Esophagus (tissue), 2 donors: ENCODE results near the gene S100A8. TPM values are rescaled to one million over a fixed set of nuclear protein-coding genes. Genes with fewer than 3 reads are reported as not detected.
A peak's percentile ranks its signal among the peaks of the same experiment; 100 is the strongest.

Source experiments
- H3K27ac ChIP-seq, 2 donors: one replicate each; pipeline ENCODE4 v1.5.1; 2013; ENCODE audit warnings: low read depth in 2 of 2, mild to moderate bottlenecking in 2 of 2, inconsistent platforms in 1 of 2, low read length in 1 of 2, moderate library complexity in 1 of 2
- H3K27me3 ChIP-seq, 2 donors: one replicate each; pipeline ENCODE4 v1.6.1; 2013; ENCODE audit warnings: low read length in 2 of 2, control low read depth in 1 of 2, mild to moderate bottlenecking in 1 of 2; ENCODE audit not compliant: insufficient read depth in 2 of 2, control insufficient read depth in 1 of 2
- H3K36me3 ChIP-seq, 2 donors: one replicate each; pipeline ENCODE4 v1.6.1; 2013; ENCODE audit warnings: low read length in 1 of 2; ENCODE audit not compliant: control insufficient read depth in 2 of 2, insufficient read depth in 2 of 2
- H3K4me1 ChIP-seq, 2 donors: one replicate each; pipeline ENCODE4 v1.6.1; 2013; ENCODE audit warnings: low read length in 1 of 2; ENCODE audit not compliant: control insufficient read depth in 2 of 2, insufficient read depth in 2 of 2
- H3K4me3 ChIP-seq, 2 donors: one replicate each; pipeline ENCODE4 v1.5.1; 2013; ENCODE audit warnings: low read length in 2 of 2, mild to moderate bottlenecking in 2 of 2, low read depth in 1 of 2, moderate library complexity in 1 of 2
- H3K9me3 ChIP-seq, 2 donors: one replicate each; pipeline ENCODE4 v1.6.1; 2013; ENCODE audit warnings: mild to moderate bottlenecking in 2 of 2, low read depth in 1 of 2, low read length in 1 of 2, moderate library complexity in 1 of 2; ENCODE audit not compliant: control insufficient read depth in 2 of 2, insufficient read depth in 1 of 2
- WGBS, 2 donors: extraction: QIAGEN DNeasy Blood & Tissue Kit; methylation state at CpG; one replicate each; pipeline ENCODE4 v1.1.7; 2013; 5-methylcytosine and 5-hydroxymethylcytosine counted together
- polyA plus RNA-seq, 2 donors: library from polyadenylated mRNA; stranded (reverse); fragments of 200-250 nt; gene quantifications; one replicate each; pipeline ENCODE4 v1.2.3, GENCODE V29; 2013
- donor health status: healthy with polysubstance abuse.
- donor health status: Bipolar disorder and iron deficiency.

S100A8 gene
- polyA plus RNA-seq, 2 donors = 44,360 to 65,887 TPM

DNA sequence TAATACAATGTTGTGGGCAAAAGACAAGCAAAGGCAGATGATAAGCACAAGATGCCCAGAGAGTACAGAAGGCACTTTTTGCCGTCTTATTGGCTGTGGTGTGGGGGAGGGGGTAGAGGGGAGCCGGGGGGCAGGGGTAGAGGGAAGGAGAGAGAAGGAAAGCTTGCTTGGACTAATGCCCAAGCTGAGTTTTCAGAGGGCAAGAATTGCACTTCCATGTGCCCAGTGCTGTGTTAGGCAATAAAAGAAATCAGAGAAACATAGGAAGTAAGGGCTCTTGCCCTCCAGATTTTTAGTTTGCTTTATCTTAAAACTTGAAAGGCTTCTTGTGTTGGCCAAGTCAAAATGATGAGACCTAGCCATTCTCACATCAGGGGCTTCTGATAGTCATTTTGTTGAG lies 23.8 kb downstream of the S100A8 start:
- 73 to 77% methylated on average over 2 of the region's 2 CpGs for WGBS, 2 donors
- H3K27ac ChIP-seq = peak overlapping the region; percentile 45 to 74
- H3K4me1 ChIP-seq = peaks cover 2 to 26% of the 10 kb centered on the region in 2 donors
- H3K36me3 ChIP-seq = no peaks in the 10 kb centered on the region
- no peaks in the 10 kb centered on the region for H3K9me3 ChIP-seq
- no peaks in the 10 kb centered on the region for H3K27me3 ChIP-seq
- no peak overlapping the region for H3K4me3 ChIP-seq

DNA sequence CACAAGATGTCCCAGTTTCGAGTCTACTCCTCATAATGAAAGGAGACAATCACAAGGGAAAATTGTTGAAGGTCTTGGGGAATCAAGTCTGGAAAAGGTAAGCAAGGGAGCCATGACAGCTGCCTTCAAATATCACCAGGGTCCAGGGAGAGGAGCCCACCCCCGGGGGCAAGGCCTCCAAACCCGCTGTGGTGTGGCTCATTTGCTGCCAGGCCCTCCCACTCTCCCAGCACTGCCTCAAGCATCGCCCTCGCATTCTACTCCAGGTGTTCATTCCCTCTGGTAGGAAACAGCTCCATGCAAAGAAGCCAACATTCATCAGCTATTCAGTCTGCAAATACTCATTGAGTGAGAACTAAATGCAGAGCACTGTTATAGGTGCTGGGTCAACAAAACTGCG lies 24.6 kb downstream of the S100A8 start:
- Histone ChIP-seq H3K9me3 (no peaks in the 10 kb centered on the region), H3K4me1 (peaks cover 2 to 26% of the 10 kb centered on the region in 2 donors), H3K27me3 (no peaks in the 10 kb centered on the region), H3K27ac (peak overlapping the region in 1 of 2 donors; percentile 71), H3K4me3 (no peak overlapping the region), H3K36me3 (no peaks in the 10 kb centered on the region)
- WGBS, 2 donors = 78% methylated on average over 6 of the region's 6 CpGs

DNA sequence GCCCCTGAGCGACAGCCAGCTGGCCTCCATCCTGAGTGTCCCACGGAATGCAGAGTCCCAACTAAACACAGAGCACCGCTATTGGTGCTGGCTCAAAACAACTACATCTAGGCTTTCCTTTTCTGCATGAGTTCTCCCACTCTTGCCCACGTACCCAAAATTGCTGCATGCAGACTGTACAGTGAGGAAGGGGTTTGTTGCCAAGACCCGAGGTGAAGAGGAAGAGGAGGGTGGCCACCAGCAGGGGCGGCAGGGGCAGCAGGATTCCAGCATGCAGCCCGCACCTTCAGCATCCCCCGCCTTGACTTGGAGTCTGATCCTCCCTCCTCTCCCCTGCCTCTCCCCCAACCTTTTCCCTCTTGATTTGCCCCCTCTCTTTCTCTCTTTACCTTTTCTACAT lies 25.2 kb downstream of the S100A8 start:
- H3K4me1 ChIP-seq = peaks cover 2 to 26% of the 10 kb centered on the region in 2 donors
- H3K4me3 ChIP-seq = no peak overlapping the region
- peak overlapping the region; percentile 77 to 96 for H3K27ac ChIP-seq
- peaks cover 0 to under 1% of the 10 kb centered on the region in 2 donors for H3K36me3 ChIP-seq
- H3K9me3 ChIP-seq = no peaks in the 10 kb centered on the region
- no peaks in the 10 kb centered on the region for H3K27me3 ChIP-seq
- 57 to 67% methylated on average over 8 of the region's 8 CpGs for WGBS, 2 donors

DNA sequence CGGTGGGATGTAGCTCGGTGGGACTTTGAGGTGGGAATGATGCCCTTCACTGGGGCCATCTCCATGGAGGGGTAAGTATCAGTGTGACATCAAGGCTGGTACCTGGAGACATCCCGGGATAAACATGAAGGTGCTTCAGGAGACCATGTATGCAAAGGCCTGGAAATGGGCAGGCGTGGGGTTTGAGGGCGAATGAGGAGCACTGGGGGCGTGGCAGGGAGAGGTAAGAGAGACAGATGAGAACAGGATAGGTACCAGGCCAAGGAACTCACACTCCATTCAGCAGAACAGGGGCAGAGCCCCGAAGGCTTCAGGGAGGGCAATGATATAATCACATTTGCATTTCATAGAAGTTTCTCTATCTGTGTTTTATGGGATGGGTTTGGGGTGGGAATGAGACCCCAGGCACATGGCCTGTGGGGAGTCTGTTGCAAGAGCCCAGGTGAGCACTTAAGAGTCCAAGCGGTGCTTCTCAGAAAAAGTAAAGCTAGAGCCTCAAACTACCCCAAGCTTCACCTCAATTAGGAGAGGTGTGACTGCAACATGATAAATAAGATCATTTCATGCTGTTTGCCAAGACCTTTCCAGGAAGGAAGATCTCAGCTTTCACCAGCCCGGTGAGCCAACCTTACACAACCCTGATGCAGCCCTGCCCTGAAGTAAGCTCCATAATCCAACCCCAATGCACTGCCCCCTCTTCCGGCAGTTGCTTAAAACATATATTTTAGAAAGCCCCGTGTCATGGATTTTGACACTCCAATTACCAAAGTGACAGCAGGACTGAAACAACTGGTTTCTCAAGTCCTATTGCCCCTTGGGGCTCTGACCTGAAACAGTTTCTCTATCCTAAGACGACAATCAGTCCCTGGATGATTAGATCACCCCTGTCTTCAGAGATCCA lies 25.9 kb downstream of the S100A8 start:
- H3K4me1 ChIP-seq = peaks cover 2 to 26% of the 10 kb centered on the region in 2 donors
- WGBS, 2 donors = 57 to 60% methylated on average over 12 of the region's 12 CpGs

DNA sequence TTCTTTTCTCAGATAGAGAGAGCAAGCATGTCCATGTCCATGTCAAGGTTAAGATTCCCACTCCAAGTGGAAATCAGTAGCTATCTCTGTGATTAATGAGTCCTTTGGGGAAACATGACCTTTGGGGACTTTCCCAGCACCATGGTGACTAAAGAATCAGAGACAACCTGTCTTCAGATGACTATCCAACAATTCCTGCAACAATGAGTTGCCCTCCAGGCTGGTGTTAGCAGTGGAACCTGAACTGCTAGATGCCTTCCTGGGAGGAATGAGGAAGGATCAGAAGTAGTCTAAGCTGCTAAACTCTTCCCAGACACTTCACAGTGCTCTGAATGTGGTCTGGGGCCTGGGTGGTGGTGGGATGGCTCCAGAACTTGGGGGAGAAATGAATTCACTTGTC lies 26.7 kb downstream of the S100A8 start:
- peak overlapping the region; percentile 76 to 96 for H3K27ac ChIP-seq
- H3K27me3 ChIP-seq = no peaks in the 10 kb centered on the region
- no peaks in the 10 kb centered on the region for H3K9me3 ChIP-seq
- peaks cover 2 to 26% of the 10 kb centered on the region in 2 donors for H3K4me1 ChIP-seq
- no peak overlapping the region for H3K4me3 ChIP-seq
- peaks cover 0 to 3% of the 10 kb centered on the region in 2 donors for H3K36me3 ChIP-seq

More for the DNA sequence above, 25.9 kb downstream of the S100A8 start:
- Histone ChIP-seq H3K4me3 (no peak overlapping the region), H3K27me3 (no peaks in the 10 kb centered on the region), H3K27ac (peak overlapping the region; percentile 77 to 96), H3K9me3 (no peaks in the 10 kb centered on the region), H3K36me3 (peaks cover 0 to 3% of the 10 kb centered on the region in 2 donors)

DNA sequence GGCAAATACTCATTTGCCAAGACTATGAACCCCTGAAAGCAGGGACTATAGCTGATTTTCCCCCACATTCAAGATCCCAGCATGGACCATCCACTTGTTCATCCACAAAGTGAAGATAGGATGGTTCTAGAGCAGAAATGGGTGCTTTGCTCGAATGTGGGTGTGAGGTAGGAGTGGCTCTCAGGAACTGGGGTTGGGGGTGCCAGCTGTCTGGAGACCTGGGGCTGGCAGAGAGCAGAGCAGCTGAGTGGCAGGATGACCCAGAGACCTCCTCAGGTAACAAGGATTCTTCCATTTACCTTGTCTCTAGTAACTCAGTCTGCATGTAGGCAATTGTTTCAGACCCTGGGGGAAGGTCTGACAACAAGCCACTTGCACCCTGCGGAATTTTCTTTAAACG lies 27.2 kb downstream of the S100A8 start:
- peak overlapping the region; percentile 76 to 81 for H3K27ac ChIP-seq
- no peak overlapping the region for H3K4me3 ChIP-seq
- WGBS, 2 donors = 60 to 61% methylated on average over 3 of the region's 3 CpGs
- H3K4me1 ChIP-seq = peaks cover 2 to 26% of the 10 kb centered on the region in 2 donors
- H3K27me3 ChIP-seq = no peaks in the 10 kb centered on the region
- H3K9me3 ChIP-seq = no peaks in the 10 kb centered on the region
- H3K36me3 ChIP-seq = peaks cover 0 to 3% of the 10 kb centered on the region in 2 donors

DNA sequence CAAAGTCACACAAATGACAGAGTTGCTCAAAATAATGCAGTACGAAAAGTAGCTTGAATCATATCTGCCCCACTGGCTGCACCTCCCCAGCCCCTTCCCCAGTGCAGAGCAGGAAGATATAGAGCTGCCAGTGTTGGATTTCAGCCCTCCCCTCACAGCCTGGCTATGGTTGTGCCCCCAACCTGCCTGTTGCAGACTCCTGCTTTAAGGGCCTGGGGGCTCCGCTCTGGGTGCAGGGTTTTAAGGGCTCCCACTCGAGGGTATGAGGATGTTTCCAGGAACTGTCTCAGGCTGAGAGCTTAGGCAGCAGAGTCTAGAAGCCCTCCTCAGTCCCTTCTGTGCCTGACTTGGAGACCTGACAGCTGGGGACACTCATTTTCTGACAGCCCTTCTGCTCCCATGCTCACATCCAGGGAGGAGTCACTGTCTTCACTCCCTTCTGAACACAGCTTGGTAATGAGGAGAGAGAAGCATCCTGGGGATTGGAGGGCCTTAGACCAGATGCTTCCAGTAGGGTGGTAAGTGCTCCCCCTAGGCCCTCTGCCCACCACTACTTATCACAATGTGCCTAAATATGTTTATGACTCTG lies 28.6 kb downstream of the S100A8 start:
- 73 to 77% methylated on average over 3 of the region's 3 CpGs for WGBS, 2 donors
- H3K4me3 ChIP-seq = no peak overlapping the region
- H3K36me3 ChIP-seq = peaks cover 0 to 3% of the 10 kb centered on the region in 2 donors
- H3K9me3 ChIP-seq = no peaks in the 10 kb centered on the region
- no peaks in the 10 kb centered on the region for H3K27me3 ChIP-seq
- peaks cover 2 to 19% of the 10 kb centered on the region in 2 donors for H3K4me1 ChIP-seq
- peak overlapping the region; percentile 76 to 78 for H3K27ac ChIP-seq

DNA sequence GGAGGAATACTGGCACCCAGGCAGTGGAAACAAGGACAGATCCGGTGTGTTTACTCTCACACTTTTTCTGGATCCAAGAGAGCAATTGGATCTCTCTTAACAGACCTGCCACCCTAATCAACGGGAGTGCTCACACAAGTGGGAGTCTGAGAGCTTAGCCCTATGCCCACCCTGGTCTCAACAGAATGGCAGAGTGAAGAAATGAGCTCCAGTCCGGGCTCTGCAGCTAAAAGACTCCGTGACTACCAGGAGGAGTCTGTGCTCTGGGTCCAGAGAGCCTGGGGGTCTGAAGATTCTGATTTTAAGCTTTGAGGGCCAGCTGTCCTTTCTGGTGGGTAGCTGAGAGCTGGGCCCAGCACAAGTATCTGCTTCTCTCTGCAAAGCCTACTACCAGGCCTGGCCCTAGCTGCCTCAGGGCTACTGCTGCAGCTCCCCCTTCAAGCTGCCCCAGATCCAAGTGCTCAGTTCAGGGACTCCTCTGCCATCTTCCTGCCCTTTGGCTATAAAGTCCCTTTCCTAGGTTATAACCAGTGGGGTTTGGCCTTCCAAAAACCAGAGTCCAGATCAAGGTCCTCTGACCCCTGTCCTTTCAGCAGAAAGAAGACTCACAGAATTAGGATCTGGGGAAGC lies 29.3 kb downstream of the S100A8 start:
- Histone ChIP-seq H3K9me3 (no peaks in the 10 kb centered on the region), H3K4me1 (peaks cover 4 to 24% of the 10 kb centered on the region in 2 donors), H3K27me3 (no peaks in the 10 kb centered on the region), H3K4me3 (no peak overlapping the region), H3K27ac (peak overlapping the region; percentile 78), H3K36me3 (peaks cover 0 to 3% of the 10 kb centered on the region in 2 donors)
- 70 to 71% methylated on average over 4 of the region's 4 CpGs for WGBS, 2 donors

DNA sequence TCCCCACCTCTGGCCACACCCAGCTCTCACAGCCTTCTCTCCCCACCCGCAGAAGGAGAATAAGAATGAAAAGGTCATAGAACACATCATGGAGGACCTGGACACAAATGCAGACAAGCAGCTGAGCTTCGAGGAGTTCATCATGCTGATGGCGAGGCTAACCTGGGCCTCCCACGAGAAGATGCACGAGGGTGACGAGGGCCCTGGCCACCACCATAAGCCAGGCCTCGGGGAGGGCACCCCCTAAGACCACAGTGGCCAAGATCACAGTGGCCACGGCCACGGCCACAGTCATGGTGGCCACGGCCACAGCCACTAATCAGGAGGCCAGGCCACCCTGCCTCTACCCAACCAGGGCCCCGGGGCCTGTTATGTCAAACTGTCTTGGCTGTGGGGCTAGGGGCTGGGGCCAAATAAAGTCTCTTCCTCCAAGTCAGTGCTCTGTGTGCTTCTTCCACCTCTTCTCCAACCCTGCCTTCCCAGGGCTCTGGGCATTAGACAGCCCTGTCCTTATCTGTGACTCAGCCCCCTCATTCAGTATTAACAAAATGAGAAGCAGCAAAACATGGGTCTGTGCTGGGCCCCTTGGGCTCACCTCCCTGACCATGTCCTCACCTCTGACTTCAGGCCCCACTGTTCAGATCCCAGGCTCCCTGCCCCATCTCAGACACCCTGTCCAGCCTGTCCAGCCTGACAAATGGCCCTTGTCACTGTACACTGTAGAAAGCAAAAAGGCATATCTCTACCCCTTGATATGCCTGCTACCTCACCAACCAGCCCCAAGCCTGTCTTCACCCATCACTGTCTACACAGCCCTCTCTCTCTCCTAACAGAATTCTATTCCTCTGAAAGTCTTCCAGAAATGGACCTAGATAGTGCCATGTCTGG lies 30.0 kb downstream of the S100A8 start:
- H3K27ac ChIP-seq = peak overlapping the region; percentile 78
- WGBS, 2 donors = 80 to 85% methylated on average over 11 of the region's 11 CpGs
- H3K4me1 ChIP-seq = peaks cover 3 to 23% of the 10 kb centered on the region in 2 donors
- no peaks in the 10 kb centered on the region for H3K27me3 ChIP-seq
- peak overlapping the region in 1 of 2 donors; percentile 30 for H3K4me3 ChIP-seq
- H3K9me3 ChIP-seq = no peaks in the 10 kb centered on the region
- H3K36me3 ChIP-seq = peaks cover 0 to 3% of the 10 kb centered on the region in 2 donors
